Amniotic epithelial cell (primary cell): ENCODE results near the gene SHISA8.

Source experiments
- DNase-seq: peaks from one replicate; pipeline ENCODE4 v3.0.0-alpha.2; 2010; ENCODE audit warnings: low read depth

Gene SHISA8

GRCh38 chr22:41933411-41934177 lies 18.7 kb upstream of the SHISA8 start:
- no peak for DNase-seq

- no peak for DNase-seq
Observed at GRCh38 chr22:41932353-41932752, 17.5 kb upstream of the SHISA8 start.

GRCh38 chr22:41931701-41932269 lies 16.9 kb upstream of the SHISA8 start:
- no peak for DNase-seq

GRCh38 chr22:41929418-41929810 lies 14.5 kb upstream of the SHISA8 start:
- no peak for DNase-seq

GRCh38 chr22:41928593-41929417 lies 13.9 kb upstream of the SHISA8 start:
- no peak for DNase-seq

- no peak for DNase-seq
Observed at GRCh38 chr22:41927813-41928212, 12.9 kb upstream of the SHISA8 start.

GRCh38 chr22:41925783-41926460 lies 11.0 kb upstream of the SHISA8 start:
- no peak for DNase-seq

- DNase-seq = no peak
Observed at GRCh38 chr22:41923595-41924276, 8.9 kb upstream of the SHISA8 start.

GRCh38 chr22:41922940-41923594 lies 8.2 kb upstream of the SHISA8 start:
- no peak for DNase-seq

GRCh38 chr22:41922328-41922727 lies 7.5 kb upstream of the SHISA8 start:
- no peak for DNase-seq

- no peak for DNase-seq
Observed at GRCh38 chr22:41920271-41920976, 5.5 kb upstream of the SHISA8 start.

GRCh38 chr22:41919357-41920224 lies 4.7 kb upstream of the SHISA8 start:
- DNase-seq = peak; percentile 21

- DNase-seq = no peak
Observed at GRCh38 chr22:41917903-41918791, 3.3 kb upstream of the SHISA8 start.

GRCh38 chr22:41917375-41917902 lies 2.6 kb upstream of the SHISA8 start:
- DNase-seq = no peak

- DNase-seq = no peak
Observed at GRCh38 chr22:41916745-41917358, 2.0 kb upstream of the SHISA8 start.

- DNase-seq = no peak
Observed at GRCh38 chr22:41915786-41916493, 1.1 kb upstream of the SHISA8 start.

- DNase-seq = no peak
Observed at GRCh38 chr22:41914611-41915034, 251 bp downstream of the SHISA8 start.
